Stimulated activated naive CD4-positive, alpha-beta T cell (primary cell): ENCODE results near the gene CEP19.

Experiments used
- DNase-seq, 6 experiments: peaks; one replicate each; lab custom pipeline; 2025; lab: John Stamatoyannopoulos, UW

Gene CEP19

DNA sequence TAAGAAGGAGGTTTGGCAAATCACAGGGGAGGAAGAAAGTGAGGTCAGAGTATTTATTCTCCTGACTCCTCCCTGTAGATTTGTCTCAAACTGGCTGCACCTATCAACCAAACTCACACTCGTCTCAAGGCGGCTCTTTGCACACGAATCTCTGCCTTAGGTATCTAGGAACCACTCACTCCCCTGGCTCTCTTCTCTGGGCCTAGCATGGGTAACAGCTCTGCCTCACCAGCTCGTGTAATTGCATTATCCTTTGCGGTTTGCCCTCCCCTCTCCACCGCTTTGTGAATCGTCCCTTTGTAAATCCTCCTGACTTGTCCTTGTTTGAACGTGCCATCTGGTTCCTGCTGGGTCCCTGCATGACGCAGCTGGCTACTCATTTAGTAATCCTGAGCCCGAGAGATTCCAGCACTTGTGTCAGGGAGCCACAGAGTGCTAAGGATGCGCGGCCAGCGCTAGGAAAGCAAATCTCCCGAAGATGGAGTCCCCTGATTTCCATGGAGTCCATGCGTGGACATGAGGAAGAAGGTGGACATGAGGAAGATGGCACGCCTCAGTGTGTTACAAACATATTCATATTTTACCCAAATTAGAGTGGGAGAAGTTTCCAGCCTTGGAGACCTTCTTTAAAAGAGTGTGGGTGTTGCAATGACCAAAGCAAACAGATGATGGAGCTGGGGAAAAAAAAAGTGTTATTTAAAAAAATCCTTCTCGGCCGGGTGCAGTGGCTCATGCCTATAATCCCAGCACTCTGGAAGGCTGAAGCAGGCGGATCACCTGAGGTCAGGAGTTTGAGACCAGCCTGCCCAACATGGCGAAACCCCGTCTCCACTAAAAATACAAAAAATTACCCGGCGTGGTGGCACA lies 45.8 kb downstream of the CEP19 start:
- DNase-seq, result no peak

DNA sequence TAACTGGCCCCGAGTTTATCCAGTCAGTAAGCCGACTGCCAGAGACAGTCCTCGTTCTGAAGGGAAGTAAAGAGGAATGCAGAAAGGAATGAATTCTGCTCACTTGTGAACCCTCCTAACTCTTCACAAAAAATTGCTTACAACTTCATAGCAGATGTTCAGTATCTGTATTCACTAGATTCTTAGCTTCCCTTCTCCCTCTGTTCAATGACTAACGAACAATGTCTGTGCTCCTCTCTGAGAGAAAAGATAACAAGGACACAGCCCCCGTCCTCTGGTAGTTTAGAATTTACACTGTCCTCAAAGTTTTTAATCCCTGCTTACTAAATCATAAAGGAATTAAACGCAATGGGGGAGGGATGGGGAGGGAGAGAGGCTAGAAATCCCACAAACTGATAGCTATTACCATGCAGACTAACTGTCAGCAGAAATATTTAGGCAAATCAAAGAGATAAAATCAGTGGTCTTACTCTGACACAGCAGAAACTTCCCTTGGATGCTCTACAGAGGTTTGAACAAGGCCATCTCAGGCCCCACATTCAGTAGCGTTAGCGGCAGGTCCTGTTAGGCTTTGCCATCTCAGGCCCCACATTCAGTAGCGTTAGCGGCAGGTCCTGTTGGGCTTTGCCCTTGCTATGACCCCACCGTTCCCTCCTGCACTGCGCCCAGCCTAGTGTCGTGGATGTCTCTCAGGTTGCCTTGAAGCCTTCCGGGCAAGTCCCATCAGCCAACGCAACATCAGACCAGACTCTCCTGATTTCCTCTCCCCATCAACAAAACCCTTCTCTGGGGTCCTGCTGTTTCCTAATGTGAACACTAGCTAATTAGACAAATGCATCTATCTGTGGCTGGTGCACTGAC lies 49.1 kb downstream of the CEP19 start:
- DNase-seq, result no peak

DNA sequence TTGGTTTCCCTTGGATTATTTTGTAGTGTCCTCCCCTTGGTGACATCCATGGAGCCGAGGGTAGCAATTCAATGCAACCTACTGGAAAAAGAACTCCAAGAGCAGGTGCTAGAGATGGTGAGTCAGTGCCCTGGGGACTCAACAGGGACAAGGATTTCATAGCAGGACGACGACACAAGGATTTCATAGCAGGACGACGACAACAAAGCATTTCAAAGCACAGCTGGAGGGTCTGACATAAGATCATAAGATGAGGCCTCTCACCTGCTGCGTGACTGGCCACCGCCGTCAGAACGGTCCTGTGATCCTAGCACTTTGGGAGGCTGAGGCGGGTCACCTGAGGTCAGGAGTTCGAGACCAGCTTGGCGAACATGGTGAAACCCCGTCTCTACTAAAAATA lies 50.0 kb downstream of the CEP19 start:
- no peak for DNase-seq

DNA sequence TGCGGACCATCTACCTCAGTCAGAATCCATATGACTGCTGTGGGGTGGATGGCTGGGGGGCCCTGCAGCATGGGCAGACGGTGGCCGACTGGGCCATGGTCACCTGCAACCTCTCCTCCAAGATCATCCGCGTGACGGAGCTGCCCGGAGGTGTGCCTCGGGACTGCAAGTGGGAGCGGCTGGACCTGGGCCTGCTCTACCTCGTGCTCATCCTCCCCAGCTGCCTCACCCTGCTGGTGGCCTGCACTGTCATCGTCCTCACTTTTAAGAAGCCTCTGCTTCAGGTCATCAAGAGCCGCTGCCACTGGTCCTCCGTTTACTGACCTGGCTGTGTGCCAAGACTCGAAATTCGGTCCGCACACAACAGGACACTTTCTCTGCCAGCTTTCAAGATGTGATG lies 50.6 kb downstream of the CEP19 start:
- no peak for DNase-seq

DNA sequence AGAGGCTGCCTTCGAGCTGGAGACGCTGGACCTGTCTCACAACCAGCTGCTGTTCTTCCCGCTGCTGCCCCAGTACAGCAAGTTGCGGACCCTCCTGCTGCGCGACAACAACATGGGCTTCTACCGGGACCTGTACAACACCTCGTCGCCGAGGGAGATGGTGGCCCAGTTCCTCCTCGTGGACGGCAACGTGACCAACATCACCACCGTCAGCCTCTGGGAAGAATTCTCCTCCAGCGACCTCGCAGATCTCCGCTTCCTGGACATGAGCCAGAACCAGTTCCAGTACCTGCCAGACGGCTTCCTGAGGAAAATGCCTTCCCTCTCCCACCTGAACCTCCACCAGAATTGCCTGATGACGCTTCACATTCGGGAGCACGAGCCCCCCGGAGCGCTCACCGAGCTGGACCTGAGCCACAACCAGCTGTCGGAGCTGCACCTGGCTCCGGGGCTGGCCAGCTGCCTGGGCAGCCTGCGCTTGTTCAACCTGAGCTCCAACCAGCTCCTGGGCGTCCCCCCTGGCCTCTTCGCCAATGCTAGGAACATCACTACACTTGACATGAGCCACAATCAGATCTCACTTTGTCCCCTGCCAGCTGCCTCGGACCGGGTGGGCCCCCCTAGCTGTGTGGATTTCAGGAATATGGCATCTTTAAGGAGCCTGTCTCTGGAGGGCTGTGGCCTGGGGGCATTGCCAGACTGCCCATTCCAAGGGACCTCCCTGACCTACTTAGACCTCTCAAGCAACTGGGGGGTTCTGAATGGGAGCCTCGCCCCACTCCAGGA lies 51.5 kb downstream of the CEP19 start:
- no peak for DNase-seq

DNA sequence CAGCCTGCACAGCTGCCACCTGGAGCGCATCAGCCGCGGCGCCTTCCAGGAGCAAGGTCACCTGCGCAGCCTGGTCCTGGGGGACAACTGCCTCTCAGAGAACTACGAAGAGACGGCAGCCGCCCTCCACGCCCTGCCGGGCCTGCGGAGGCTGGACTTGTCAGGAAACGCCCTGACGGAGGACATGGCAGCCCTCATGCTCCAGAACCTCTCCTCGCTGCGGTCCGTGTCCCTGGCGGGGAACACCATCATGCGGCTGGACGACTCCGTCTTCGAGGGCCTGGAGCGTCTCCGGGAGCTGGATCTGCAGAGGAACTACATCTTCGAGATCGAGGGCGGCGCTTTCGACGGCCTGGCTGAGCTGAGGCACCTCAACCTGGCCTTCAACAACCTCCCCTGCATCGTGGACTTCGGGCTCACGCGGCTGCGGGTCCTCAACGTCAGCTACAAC lies 52.1 kb downstream of the CEP19 start:
- DNase-seq, result no peak
